GM12878 (cell line): ENCODE results near the gene BANP. TPM values are rescaled to one million over a fixed set of nuclear protein-coding genes. Genes with fewer than 3 reads are reported as not detected.

Experiments
- CBFB ChIP-seq: IDR thresholded peaks from 2 replicates; pipeline ENCODE4 v1.6.1; 2016; ENCODE audit warnings: antibody characterized with exemption, low read depth
- CREB1 ChIP-seq: IDR thresholded peaks from 2 replicates; pipeline ENCODE4 v1.6.1; 2012; ENCODE audit warnings: low read depth, mild to moderate bottlenecking, inconsistent platforms
- E2F8 ChIP-seq: fragments of 450-650 bp; IDR thresholded peaks from 2 replicates; pipeline ENCODE4 v1.6.1; 2018; ENCODE audit warnings: mild to moderate bottlenecking, low read depth, moderate library complexity; ENCODE audit not compliant: partially characterized antibody
- ESRRA ChIP-seq: IDR thresholded peaks from 2 replicates; pipeline ENCODE4 v1.6.1; 2012; ENCODE audit warnings: mild to moderate bottlenecking, low read length, improper control_type of control experiment
- FOXK2 ChIP-seq: fragments of 450-650 bp; IDR thresholded peaks from 2 replicates; pipeline ENCODE4 v1.6.1; 2017; ENCODE audit warnings: mild to moderate bottlenecking, moderate library complexity
- GATAD2B ChIP-seq: fragments of 450-650 bp; conservative IDR thresholded peaks from 2 replicates; pipeline ENCODE4 v1.6.1; 2017; ENCODE audit warnings: low read depth, mild to moderate bottlenecking, moderate library complexity
- IRF5 ChIP-seq: fragments of 450-650 bp; IDR thresholded peaks from 2 replicates; pipeline ENCODE4 v1.6.1; 2017; ENCODE audit warnings: borderline replicate concordance
- KAT2A ChIP-seq: conservative IDR thresholded peaks from 2 replicates; pipeline ENCODE4 v1.6.1; 2011; ENCODE audit warnings: low read depth, low read length; ENCODE audit not compliant: control insufficient read depth
- MTA3 ChIP-seq: IDR thresholded peaks from 2 replicates; pipeline ENCODE4 v1.6.1; 2012; ENCODE audit warnings: low read length, inconsistent platforms, borderline replicate concordance
- NBN ChIP-seq: fragments of 450-650 bp; IDR thresholded peaks from 2 replicates; pipeline ENCODE4 v1.6.1; 2016
- NFYB ChIP-seq: IDR thresholded peaks from 2 replicates; pipeline ENCODE4 v1.6.1; 2011; ENCODE audit warnings: low read depth, mild to moderate bottlenecking, low read length, improper control_type of control experiment, moderate library complexity; ENCODE audit not compliant: insufficient read depth
- PML ChIP-seq: IDR thresholded peaks from 2 replicates; pipeline ENCODE4 v1.6.1; 2012; ENCODE audit warnings: low read length, inconsistent platforms
- SREBF1 ChIP-seq: IDR thresholded peaks from 2 replicates; pipeline ENCODE4 v1.6.1; 2012; ENCODE audit warnings: mild to moderate bottlenecking, low read length
- SRF ChIP-seq, 2 experiments: IDR thresholded peaks; 2 replicates each; pipeline ENCODE4 v1.6.1; 2011; ENCODE audit warnings: low read depth in 2 of 2, low read length in 2 of 2, mild to moderate bottlenecking in 1 of 2, moderate library complexity in 1 of 2
- SUZ12 ChIP-seq: fragments of 200-600 bp; sonication (generic); IDR thresholded peaks from one replicate; pipeline ENCODE4 v1.6.1; 2018; ENCODE audit warnings: antibody characterized with exemption, mild to moderate bottlenecking; ENCODE audit not compliant: unreplicated experiment
- TCF7 ChIP-seq: IDR thresholded peaks from 2 replicates; pipeline ENCODE4 v1.6.1; 2014; ENCODE audit warnings: antibody characterized with exemption, borderline replicate concordance
- polyA plus RNA-seq, 11 experiments: library from polyadenylated mRNA; depleted of rRNA in 4 of 11; unstranded in 6 of 11; stranded (reverse) in 5 of 11; fragments of >200 nt; fragmentation: Nextera tagmentation in 4 of 11; fragmentation: Illumina TruSeq in 1 of 11; extraction: Ambion mirVana in 4 of 11; extraction: Trizol in 1 of 11; gene quantifications; 1 replicate in 1 of 11; 2 replicates in 10 of 11; pipeline versions ENCODE4 v1.2.1 to v1.2.3, GENCODE V29; 2011 to 2016; ENCODE audit warnings: inconsistent platforms in 2 of 11, missing spikeins in 2 of 11, low read depth in 1 of 11
- total RNA-seq, 4 experiments: library from RNA; depleted of rRNA in 3 of 4; stranded (reverse); fragments of >200 nt in 3 of 4; fragmentation: Illumina TruSeq in 1 of 4; extraction: Trizol in 1 of 4; gene quantifications; 2 replicates each; pipeline versions ENCODE4 v1.2.1 to v1.2.3, GENCODE V29; 2013 to 2021
- TF ChIP-seq, protein P1 (sequence below): fragments of 450-650 bp; IDR thresholded peaks from 2 replicates; pipeline ENCODE4 v1.6.1; 2014; ENCODE audit warnings: mild to moderate bottlenecking
- TF ChIP-seq, protein P2 (sequence below): fragments of 450-650 bp; IDR thresholded peaks from 2 replicates; pipeline ENCODE4 v1.6.1; 2017; ENCODE audit warnings: low read depth, mild to moderate bottlenecking, moderate library complexity

BANP gene
- total and polyA plus RNA-seq, 10 of the 15 experiments (the other 5 are each of a cell fraction or from before 2014, with no cell fraction given), result 3.9 to 21.9 (median 12.2) TPM

DNA sequence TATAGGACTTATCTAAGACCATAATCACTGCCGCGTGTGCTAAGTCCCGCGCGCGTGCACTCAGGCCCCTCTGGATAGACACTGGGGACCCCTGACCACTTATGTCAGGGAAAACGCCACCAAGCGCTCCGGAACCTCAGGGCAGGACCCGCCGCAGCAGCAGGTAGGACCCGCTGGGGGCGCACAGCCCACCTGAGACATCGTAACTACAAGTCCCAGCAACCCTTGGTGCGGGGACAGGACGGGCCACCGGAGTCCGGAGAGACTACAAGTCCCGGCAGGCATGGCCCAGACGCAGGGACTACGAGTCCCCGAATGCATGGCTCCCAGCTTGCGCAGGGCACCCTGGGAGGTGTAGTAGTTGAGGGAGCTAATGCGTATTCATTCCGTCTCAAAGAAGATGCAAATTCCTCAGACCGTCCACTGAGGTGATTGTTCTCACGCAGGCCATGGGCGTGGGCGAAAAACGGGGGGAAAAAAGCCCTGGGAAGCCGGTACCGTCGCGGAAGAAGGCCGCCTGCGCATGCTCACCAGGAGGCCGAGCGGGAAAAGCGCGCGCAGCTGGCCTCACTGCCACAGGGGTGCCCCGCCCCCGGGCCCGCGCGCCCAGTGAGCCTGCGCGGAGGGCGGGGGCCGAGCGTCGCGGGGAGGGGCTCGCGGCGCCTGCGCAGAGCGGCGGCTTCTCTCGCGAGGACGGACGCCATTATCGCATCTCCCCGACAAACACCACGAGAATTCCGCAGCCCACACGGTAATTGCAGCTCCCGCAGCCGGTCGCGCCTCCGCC, at the start of gene BANP (continued):
- TF ChIP-seq MTA3 (no peak), E2F8 (peak; percentile 79), GATAD2B (0 out of 2 replicates have a peak, but pooled peaks have one; percentile 75), SUZ12 (no peak), IRF5 (peak; percentile 86), KAT2A (no peak), CREB1 (peak; percentile 90), TCF7 (no peak), NFYB (no peak), FOXK2 (no peak), CBFB (peak; percentile 87), SRF (IDR thresholded peaks at IDR 0.05; ENCODE audit: low read depth in 2 of 2, low read length in 2 of 2) (peak; percentile 20 to 85; a peak in 3 of 4 replicates), ESRRA (peak; percentile 76; the same call in 1 of the 2 replicates), NBN (peak; percentile 95), PML (0 out of 2 replicates have a peak, but pooled peaks have one; percentile 53), SREBF1 (peak; percentile 96)
- TF ChIP-seq, protein P1, sequence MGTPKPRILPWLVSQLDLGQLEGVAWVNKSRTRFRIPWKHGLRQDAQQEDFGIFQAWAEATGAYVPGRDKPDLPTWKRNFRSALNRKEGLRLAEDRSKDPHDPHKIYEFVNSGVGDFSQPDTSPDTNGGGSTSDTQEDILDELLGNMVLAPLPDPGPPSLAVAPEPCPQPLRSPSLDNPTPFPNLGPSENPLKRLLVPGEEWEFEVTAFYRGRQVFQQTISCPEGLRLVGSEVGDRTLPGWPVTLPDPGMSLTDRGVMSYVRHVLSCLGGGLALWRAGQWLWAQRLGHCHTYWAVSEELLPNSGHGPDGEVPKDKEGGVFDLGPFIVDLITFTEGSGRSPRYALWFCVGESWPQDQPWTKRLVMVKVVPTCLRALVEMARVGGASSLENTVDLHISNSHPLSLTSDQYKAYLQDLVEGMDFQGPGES, result peak; percentile 46; the same call in 1 of the 2 replicates
- TF ChIP-seq, protein P2, sequence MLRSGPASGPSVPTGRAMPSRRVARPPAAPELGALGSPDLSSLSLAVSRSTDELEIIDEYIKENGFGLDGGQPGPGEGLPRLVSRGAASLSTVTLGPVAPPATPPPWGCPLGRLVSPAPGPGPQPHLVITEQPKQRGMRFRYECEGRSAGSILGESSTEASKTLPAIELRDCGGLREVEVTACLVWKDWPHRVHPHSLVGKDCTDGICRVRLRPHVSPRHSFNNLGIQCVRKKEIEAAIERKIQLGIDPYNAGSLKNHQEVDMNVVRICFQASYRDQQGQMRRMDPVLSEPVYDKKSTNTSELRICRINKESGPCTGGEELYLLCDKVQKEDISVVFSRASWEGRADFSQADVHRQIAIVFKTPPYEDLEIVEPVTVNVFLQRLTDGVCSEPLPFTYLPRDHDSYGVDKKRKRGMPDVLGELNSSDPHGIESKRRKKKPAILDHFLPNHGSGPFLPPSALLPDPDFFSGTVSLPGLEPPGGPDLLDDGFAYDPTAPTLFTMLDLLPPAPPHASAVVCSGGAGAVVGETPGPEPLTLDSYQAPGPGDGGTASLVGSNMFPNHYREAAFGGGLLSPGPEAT, result peak; percentile 85
